ENCODE measurements around the gene AGBL4. TPM values are rescaled to one million over a fixed set of nuclear protein-coding genes. Genes with fewer than 3 reads are reported as not detected.

The AGBL4 gene
- total and polyA plus RNA-seq, 2 of the 4 experiments (the other 2 are of a cell fraction): not detected

DNA sequence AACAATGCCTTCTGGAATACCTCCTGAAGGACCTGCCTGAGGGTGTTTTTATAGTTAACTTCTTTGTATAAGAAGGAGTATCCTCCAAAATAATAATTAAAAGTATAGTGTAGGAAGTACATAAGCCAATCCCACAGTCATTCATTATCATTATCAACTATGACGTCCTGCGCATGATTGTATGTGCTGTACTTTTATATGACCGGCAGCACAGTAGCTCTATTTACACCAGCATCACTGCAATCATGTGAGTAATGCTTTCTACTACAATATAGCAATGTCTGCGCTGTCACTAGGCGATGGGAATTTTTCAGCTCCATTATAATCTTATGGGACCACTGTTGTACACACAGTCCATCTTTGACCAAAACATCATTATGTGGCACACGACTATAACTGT lies 1319.0 kb downstream of the AGBL4 start:
- no peak overlapping the region for H2BK120ac ChIP-seq (ENCODE audit: low read depth, low read length)
- dilution Hi-C loops (cut with HindIII; ENCODE audit: low sequenced_read_pairs, unreplicated experiment): no loop called here
- H3K9me3 ChIP-seq (ENCODE audit: control insufficient read depth, insufficient read depth, low read length): no peaks in the 10 kb centered on the region
- intact Hi-C loops (cut with micrococcal nuclease): no loop called here
- no TSS peak for BruUV-seq (replicated peaks)
- 71% methylated on average over 2 of the region's 6 CpGs; no CpG with 5 or more reads in 1 of the 2 experiments for WGBS, 2 experiments (ENCODE audit: extremely low coverage in 2 of 2, insufficient read length in 1 of 2)
- H3K18ac ChIP-seq (ENCODE audit: low read depth, low read length): no peak overlapping the region
- H3K23ac ChIP-seq (ENCODE audit: low read depth, low read length): no peak overlapping the region
- H3K4ac ChIP-seq (ENCODE audit: low read depth, low read length): no peak overlapping the region
- no peaks in the 10 kb centered on the region for H4K20me1 ChIP-seq (ENCODE audit: insufficient read depth, low read length)
- H3K9me1 ChIP-seq (ENCODE audit: insufficient read depth, low read length): no peaks in the 10 kb centered on the region; the same call in 1 of the 2 replicates
- no peak overlapping the region for H3K4me2 ChIP-seq (ENCODE audit: low read depth, low read length)
- H3K4me3 ChIP-seq (ENCODE audit: insufficient read depth, low read depth, low read length): no peak overlapping the region
- no peaks in the 10 kb centered on the region for H3K79me1 ChIP-seq (ENCODE audit: low read depth in 1 of 2, low read length in 2 of 2)
- H2AK9ac ChIP-seq (replicated peaks; ENCODE audit: low read depth, low read length, poor library complexity): no peak overlapping the region
- CTCF ChIA-PET: no interaction called here
- H2AFZ ChIP-seq (replicated peaks; ENCODE audit: low read length, poor library complexity): no peak overlapping the region
- H4K5ac ChIP-seq (ENCODE audit: low read depth, low read length): no peak overlapping the region
- H3K27ac ChIP-seq (ENCODE audit: insufficient read depth, low read length): no peak overlapping the region
- in situ Hi-C loops (cut with MboI; ENCODE audit: low sequenced_read_pairs): no loop called here
- POLR2A ChIA-PET (ENCODE audit: unreplicated experiment): no interaction called here
- no peaks in the 10 kb centered on the region; the same call in 1 of the 2 replicates for H3K27me3 ChIP-seq (ENCODE audit: control insufficient read depth, insufficient read depth, low read length)
- no peak overlapping the region for H2BK20ac ChIP-seq (ENCODE audit: low read depth, low read length)
- ATAC-seq (ENCODE audit: low read depth) (no peak), DNase-seq (no peak)
- H3K4me1 ChIP-seq (ENCODE audit: control insufficient read depth, insufficient read depth, low read length): no peaks in the 10 kb centered on the region
- no peak overlapping the region for H3K14ac ChIP-seq (replicated peaks; ENCODE audit: low read depth, low read length)
- no peak overlapping the region for H4K8ac ChIP-seq (ENCODE audit: low read depth in 2 of 2, low read length in 2 of 2)
- no peak overlapping the region for H4K91ac ChIP-seq (ENCODE audit: insufficient read depth, low read depth, low read length)
- H2BK5ac ChIP-seq (ENCODE audit: low read depth, low read length, poor library complexity, severe bottlenecking): no peak overlapping the region
- TF ChIP-seq USF2 (IDR thresholded peaks at IDR 0.05; ENCODE audit: low read depth, low read length): no peak
- TF ChIP-seq SMC3 (IDR thresholded peaks at IDR 0.05; ENCODE audit: low read depth, low read length): no peak
- no peak overlapping the region for H3K9ac ChIP-seq (ENCODE audit: low read depth, low read length)
- H3K36me3 ChIP-seq (ENCODE audit: control insufficient read depth, insufficient read depth, low read length): no peaks in the 10 kb centered on the region
- H2AK5ac ChIP-seq (ENCODE audit: low read depth, low read length): no peak overlapping the region
- no peak overlapping the region for H2BK15ac ChIP-seq (ENCODE audit: low read depth, low read length)
- no peak overlapping the region for H3K56ac ChIP-seq (ENCODE audit: extremely low read depth, insufficient read depth, low read length)
